ENCODE measurements around the gene PRDM16.

DNA sequence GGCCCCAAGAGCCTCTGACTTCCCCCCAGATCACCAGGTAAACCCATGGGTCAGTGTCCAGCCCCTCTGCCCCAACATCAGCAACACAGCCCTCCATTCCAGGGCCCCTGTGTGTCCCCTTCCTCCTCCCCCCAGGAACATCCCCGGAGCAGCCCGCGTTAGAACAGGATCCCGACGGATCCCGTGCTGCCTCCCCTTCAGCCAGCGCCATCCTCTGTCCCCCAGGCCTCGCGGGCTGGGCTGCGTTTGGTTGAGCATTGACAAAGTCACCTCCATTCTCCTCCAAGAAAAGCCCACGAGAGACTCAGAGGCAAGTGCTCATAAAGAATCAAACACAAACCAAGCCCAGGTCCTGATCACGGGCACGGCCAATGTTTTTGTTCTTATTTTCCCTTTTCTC lies 225.4 kb downstream of the PRDM16 start:
- no peak for TF ChIP-seq POLR2AphosphoS5 (IDR thresholded peaks at IDR 0.05)
- no peak for TF ChIP-seq POLR2A (IDR thresholded peaks at IDR 0.05)
- no peak for TF ChIP-seq CTCF (IDR thresholded peaks at IDR 0.05)
- TF ChIP-seq EP300 (IDR thresholded peaks at IDR 0.05; ENCODE audit: low read depth) = no peak
